ENCODE data around the gene C4orf50.

C4orf50 gene

GRCh38 chr4:6018331-6018730, at the start of gene C4orf50:
Gene C4orf50 (minus strand): TSS chr4:6018431.
- DNase-seq (no peak), ATAC-seq (no peak)
- Mint-ChIP-seq H3K27ac (no peak within 1 kb of the TSS), H3K4me1 (no peaks in the 10 kb centered on the region), H3K27me3 (peaks cover 16% of the 10 kb centered on the region), H3K4me3 (no peak within 1 kb of the TSS), H3K9me3 (no peaks in the 10 kb centered on the region)

DNA sequence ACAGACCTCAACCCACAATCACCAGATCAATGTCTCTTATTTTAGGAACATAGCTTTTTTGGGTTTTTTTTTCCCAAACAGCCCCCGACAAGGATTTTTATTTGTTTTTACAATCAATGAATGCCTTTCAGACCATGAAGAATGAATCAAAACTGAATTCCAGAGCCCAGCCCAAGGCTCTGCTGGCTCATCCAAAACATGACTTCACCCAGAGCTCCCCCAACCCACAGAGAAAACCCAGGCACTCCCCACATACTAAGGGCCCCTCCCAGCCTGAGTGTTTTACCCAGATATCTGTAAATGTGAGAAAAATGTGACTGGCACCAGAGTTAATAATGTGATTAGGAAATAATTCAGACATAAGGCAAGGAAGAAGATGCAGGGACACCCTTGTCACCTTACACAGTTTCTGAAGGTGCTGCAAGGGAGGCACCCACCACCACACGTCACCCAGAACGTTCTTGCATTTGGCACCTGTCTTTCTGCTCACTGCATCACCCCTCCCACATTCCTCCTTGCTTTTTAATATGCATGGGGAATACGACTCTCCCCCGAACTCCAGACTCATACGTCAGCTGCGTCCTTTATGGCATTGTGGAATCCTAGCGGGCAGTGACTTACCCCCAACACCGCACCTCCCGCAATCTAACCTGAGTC, 47.8 kb upstream of the C4orf50 start:
- DNase-seq, result no peak
- Mint-ChIP-seq H3K4me3 (no peak overlapping the region), H3K9me3 (peaks cover 0 to 5% of the 10 kb centered on the region in 2 donors), H3K27me3 (peaks cover 31% of the 10 kb centered on the region), H3K27ac (peak overlapping the region in 1 of 2 donors; percentile 19), H3K4me1 (no peaks in the 10 kb centered on the region)
- no peak for ATAC-seq

- Mint-ChIP-seq H3K27ac (no peak overlapping the region), H3K4me3 (no peak overlapping the region), H3K9me3 (peaks cover 4 to 14% of the 10 kb centered on the region in 2 donors), H3K4me1 (no peaks in the 10 kb centered on the region), H3K27me3 (peaks cover 25% of the 10 kb centered on the region)
- ATAC-seq (no peak), DNase-seq (no peak)
These were observed 46.9 kb upstream of the C4orf50 start for GRCh38 chr4:6065166-6065565.

DNA sequence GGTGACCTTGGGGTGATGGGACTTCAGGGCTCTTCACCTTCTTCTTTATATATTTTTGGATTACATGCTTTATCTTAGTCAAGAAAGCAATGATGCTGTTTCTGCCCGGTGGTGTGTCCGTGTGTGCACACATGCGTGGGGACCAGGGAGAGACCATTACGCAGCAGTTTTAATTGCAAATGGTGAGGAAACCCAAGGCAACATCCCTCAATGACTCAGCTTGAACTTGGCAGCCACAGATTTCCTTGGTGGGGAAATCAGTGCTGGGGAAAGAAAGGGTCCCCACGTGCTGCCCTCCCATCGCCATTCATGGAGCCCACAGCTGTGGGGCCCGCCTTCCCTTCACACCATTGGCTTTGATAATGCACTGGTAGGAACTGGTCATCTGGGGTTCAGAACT, 46.2 kb upstream of the C4orf50 start:
- Mint-ChIP-seq H3K4me3 (no peak overlapping the region), H3K27me3 (peaks cover 17% of the 10 kb centered on the region), H3K9me3 (peaks cover 6 to 20% of the 10 kb centered on the region in 2 donors), H3K27ac (no peak overlapping the region), H3K4me1 (no peaks in the 10 kb centered on the region)
- DNase-seq (no peak), ATAC-seq (no peak)

GRCh38 chr4:6063684-6064083, 45.5 kb upstream of the C4orf50 start:
- H3K9me3 Mint-ChIP-seq, result peaks cover 9 to 27% of the 10 kb centered on the region in 2 donors
- ATAC-seq (no peak), DNase-seq (no peak)
- no peak overlapping the region for H3K4me3 Mint-ChIP-seq
- H3K27ac Mint-ChIP-seq, result no peak overlapping the region
- peaks cover 15% of the 10 kb centered on the region for H3K27me3 Mint-ChIP-seq
- H3K4me1 Mint-ChIP-seq, result no peaks in the 10 kb centered on the region

DNA sequence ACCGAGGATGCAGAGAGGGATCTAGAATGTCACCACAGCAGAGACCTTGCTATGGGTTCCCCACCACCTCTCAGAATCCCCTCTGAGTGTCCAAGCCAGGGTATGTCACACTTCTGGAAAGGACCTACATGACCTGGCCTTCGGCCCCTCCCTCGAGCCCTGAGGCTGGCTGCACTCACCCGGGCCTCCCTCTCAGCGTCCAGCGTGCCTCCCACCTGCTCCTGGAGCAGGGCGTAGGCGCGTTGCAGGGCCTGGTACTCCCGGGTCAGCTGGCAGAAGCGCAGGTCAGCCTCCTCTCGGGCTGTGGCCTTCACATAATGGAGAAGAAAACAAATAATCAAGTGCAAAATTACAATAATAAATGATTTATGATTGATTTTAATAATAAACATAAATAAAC, 43.9 kb upstream of the C4orf50 start:
- Mint-ChIP-seq H3K27ac (no peak overlapping the region), H3K9me3 (peaks cover 15 to 38% of the 10 kb centered on the region in 2 donors), H3K4me1 (no peaks in the 10 kb centered on the region), H3K4me3 (no peak overlapping the region), H3K27me3 (peaks cover 4% of the 10 kb centered on the region)
- no peak for DNase-seq
- no peak for ATAC-seq

GRCh38 chr4:6059375-6059805, 41.2 kb upstream of the C4orf50 start:
- Mint-ChIP-seq H3K4me1 (no peaks in the 10 kb centered on the region), H3K27ac (no peak overlapping the region), H3K4me3 (no peak overlapping the region), H3K27me3 (no peaks in the 10 kb centered on the region), H3K9me3 (peaks cover 15 to 44% of the 10 kb centered on the region in 2 donors)
- DNase-seq (no peak), ATAC-seq (no peak)

DNA sequence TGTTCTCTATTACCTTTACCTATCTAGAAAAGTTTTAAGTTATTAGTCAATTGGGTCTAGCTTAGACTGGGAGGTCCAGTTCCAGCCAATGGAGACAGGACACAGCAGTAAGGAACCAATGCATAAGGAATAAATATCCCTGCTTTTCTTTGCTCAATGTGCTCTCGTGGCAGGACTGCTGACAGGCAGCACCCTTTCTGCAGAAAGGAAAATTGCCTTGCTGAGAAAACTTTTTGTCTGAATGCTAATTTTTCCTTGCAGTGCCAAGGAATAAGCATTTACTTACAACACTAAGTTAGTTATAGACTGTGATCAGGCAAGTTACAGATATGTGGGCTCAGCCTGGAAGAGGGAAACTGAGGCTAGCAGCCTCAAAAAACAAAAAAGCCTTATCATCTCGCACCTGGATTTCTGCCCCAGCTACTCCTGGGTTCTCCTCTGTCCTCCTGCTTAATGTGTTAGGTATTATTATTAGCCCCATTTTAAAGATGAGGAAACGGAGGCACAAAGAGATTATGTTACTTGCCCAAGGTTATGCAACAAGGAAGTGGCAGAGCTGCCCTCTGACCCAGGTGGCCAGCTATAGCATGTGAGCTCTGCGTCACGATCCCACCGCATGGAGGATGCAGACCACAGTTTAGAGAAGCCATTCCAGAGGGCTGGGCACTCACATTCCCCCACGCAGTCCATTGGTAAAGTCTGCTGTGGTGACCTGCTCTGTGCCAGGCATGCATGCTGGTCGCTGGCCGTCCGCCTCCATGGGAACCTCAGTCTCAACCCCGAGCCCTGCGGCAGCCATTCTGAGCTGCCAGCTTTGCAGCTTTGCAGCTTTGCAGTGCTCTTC, 40.5 kb upstream of the C4orf50 start:
- Mint-ChIP-seq H3K4me3 (no peak overlapping the region), H3K27ac (no peak overlapping the region), H3K9me3 (peaks cover 15 to 44% of the 10 kb centered on the region in 2 donors), H3K4me1 (no peaks in the 10 kb centered on the region), H3K27me3 (no peaks in the 10 kb centered on the region)
- no peak for ATAC-seq
- DNase-seq, result no peak

DNA sequence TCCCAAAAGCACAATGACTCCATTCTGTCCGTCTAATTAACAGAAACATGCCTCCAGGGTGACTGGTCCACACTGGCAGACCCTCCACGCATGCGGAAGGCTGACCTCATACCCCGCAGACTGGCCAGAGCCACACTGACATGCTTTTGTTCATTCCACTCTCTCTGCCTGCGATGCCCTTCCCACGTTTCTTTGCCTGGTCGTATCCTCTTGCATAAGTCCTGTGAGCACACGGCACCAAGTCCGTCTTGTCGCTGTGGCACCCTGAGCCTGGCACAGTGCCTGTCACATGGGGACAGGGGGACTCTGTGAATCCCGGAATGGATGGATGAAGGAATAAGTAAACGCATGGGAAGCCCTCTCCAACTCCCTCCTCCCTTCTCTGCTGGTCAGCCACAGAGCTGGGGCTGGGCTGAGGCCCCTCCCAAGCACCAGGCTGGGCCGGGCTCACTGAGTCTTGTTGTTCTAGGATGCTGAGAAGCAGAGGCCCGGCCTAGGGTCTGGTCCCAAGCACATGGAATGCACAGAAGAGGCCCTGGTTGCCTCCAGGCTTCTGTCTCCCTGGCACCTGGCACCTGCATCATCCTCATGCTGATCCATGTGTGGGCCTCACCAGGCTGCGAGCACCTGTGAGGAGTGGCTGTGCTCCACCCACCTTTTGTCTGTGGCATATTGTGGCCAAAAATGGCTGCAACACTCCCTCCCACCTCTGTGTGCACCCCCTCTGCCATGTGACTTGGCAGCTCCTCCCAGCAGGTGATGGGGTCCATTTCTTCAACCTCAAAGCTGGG, 38.9 kb upstream of the C4orf50 start:
- H3K9me3 Mint-ChIP-seq, result peaks cover 15 to 44% of the 10 kb centered on the region in 2 donors
- H3K4me1 Mint-ChIP-seq, result no peaks in the 10 kb centered on the region
- no peak for DNase-seq
- H3K27ac Mint-ChIP-seq, result peak overlapping the region in 1 of 2 donors; percentile 14
- no peak overlapping the region for H3K4me3 Mint-ChIP-seq
- H3K27me3 Mint-ChIP-seq, result no peaks in the 10 kb centered on the region
- ATAC-seq, result no peak

- H3K27me3 Mint-ChIP-seq, result no peaks in the 10 kb centered on the region
- H3K4me1 Mint-ChIP-seq, result no peaks in the 10 kb centered on the region
- no peak for DNase-seq
- H3K4me3 Mint-ChIP-seq, result no peak overlapping the region
- H3K9me3 Mint-ChIP-seq, result peaks cover 14 to 32% of the 10 kb centered on the region in 2 donors
- ATAC-seq, result no peak
- no peak overlapping the region for H3K27ac Mint-ChIP-seq
These were observed 37.2 kb upstream of the C4orf50 start for GRCh38 chr4:6055436-6055835.

DNA sequence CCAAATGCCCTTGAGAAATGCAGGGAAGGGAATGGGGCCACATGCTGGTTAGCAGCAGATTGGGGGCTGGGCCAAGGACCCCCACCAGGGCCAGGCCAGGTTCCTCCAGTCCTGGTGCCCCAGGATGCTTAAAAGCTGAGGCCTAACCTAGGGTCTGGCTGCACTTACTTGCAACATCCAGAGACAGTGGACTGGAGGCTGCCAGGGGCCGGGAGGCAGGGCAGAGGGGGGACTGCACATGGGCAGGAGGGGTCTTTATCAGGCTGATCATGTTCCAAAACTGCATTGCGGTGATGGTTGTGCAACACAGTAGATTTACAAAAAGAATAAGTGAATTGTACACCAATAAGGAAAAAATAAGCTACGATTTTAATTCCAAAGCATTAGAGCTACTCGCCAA, 36.8 kb upstream of the C4orf50 start:
- no peaks in the 10 kb centered on the region for H3K4me1 Mint-ChIP-seq
- no peak overlapping the region for H3K4me3 Mint-ChIP-seq
- H3K27me3 Mint-ChIP-seq, result no peaks in the 10 kb centered on the region
- H3K9me3 Mint-ChIP-seq, result peaks cover 10 to 28% of the 10 kb centered on the region in 2 donors
- H3K27ac Mint-ChIP-seq, result no peak overlapping the region
- DNase-seq (no peak), ATAC-seq (no peak)

DNA sequence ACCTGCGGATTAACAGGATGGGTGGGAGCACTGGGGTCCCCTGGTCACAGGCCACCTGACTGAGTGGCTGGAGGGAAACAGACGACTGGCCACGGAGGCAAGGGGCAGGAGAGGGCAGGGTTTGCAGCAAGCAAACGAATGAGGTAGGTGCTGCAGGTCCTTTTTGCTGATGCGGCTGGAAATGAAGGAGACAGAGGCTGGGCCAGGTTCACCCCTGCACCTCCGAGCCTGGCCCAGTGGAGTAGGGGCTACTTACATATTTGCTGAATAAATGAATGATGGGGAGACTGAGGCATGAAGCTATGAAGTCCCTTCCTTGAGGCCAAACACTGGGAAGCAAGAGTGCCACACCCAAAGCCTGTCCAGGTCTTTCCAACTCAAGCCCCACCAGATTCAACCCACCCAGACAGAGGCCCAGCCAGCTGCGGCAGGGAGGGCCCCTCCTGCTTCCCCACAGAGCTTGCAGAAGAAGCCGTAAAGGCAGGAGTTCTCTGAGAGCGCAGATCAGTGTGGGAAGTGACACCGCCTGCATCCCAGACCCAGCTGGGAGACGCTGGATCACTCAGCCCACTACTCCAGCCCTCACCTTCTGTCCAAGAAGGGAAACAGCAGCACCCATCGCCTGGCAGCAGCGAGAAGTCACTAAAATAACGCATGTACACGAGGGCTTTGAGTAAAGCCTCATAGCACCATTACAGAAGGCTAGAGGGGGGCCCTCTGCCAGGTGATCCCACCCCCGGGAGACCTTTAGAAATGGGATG, 36.1 kb upstream of the C4orf50 start:
- no peak for DNase-seq
- Mint-ChIP-seq H3K4me1 (no peaks in the 10 kb centered on the region), H3K9me3 (peaks cover 9 to 23% of the 10 kb centered on the region in 2 donors), H3K27me3 (no peaks in the 10 kb centered on the region), H3K4me3 (no peak overlapping the region), H3K27ac (no peak overlapping the region)
- ATAC-seq, result no peak

DNA sequence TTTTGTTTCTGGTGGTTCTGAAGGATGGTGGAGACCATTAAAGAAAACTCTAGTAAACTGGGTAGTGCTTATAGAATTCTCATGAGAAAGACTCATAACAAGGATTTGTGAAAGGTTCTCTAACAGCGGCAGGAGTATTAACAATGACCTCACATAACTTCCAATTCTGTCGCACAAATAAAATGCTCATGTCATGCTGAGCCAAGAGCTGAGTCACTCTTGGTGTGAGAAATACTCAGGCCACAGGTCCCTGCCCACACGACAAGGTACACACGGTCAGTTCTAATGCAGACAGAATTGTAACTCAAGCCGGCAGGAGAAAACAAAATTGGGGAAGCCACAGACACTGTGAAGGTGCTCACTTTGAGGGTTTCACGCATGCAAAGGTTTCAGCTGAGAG, 34.4 kb upstream of the C4orf50 start:
- no peaks in the 10 kb centered on the region for H3K4me1 Mint-ChIP-seq
- ATAC-seq (no peak), DNase-seq (no peak)
- peaks cover 0 to 9% of the 10 kb centered on the region in 2 donors for H3K9me3 Mint-ChIP-seq
- no peak overlapping the region for H3K4me3 Mint-ChIP-seq
- H3K27ac Mint-ChIP-seq, result no peak overlapping the region
- no peaks in the 10 kb centered on the region for H3K27me3 Mint-ChIP-seq

DNA sequence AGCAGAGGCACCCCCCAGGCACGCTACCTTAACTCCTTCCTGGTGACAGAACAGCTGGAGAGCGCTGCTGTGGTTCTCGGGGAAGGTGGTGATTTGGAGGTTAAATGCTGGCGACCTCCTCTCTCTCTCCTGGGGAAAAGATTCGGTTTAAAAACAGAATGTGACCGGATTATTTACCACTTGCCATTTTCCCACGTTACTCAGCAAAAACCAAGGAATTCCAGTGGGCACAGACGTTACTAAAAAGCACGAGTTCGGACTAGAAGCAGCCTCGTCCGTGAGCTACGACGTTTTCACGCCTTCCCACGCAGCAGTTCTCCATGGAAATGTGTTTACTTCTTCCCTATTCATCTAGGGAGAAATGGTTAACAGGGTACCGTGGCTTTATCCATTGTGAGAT, 32.3 kb upstream of the C4orf50 start:
- Mint-ChIP-seq H3K4me1 (no peaks in the 10 kb centered on the region), H3K27ac (no peak overlapping the region), H3K27me3 (no peaks in the 10 kb centered on the region), H3K4me3 (no peak overlapping the region), H3K9me3 (no peaks in the 10 kb centered on the region)
- DNase-seq (no peak), ATAC-seq (no peak)

- ATAC-seq (no peak), DNase-seq (no peak)
- Mint-ChIP-seq H3K27ac (no peak overlapping the region), H3K4me3 (no peak overlapping the region), H3K27me3 (peaks cover 4% of the 10 kb centered on the region), H3K9me3 (no peaks in the 10 kb centered on the region), H3K4me1 (no peaks in the 10 kb centered on the region)
These were observed 31.8 kb upstream of the C4orf50 start for GRCh38 chr4:6049985-6050384.

Measured in stimulated activated naive CD8-positive, alpha-beta T cell treated with anti-CD3 and anti-CD28 coated beads, Interleukin-15, amount 100 ng/mL, for 72 hours (primary cell).